AG09319 (cell line): Measurements from ENCODE around the gene TCF4.
A peak's percentile ranks its signal among the peaks of the same experiment; 100 is the strongest.

ENCODE experiments used
- DNase-seq: peaks from one replicate; pipeline ENCODE4 v3.0.0-alpha.2; 2010; ENCODE audit warnings: low read depth; ENCODE audit errors: extremely low read depth
- CTCF ChIP-seq: IDR thresholded peaks from 2 replicates; pipeline ENCODE4 v1.5.1; 2011; ENCODE audit warnings: low read depth, mild to moderate bottlenecking, inconsistent platforms, low read length, moderate library complexity

Gene TCF4

GRCh38 chr18:55268628-55269275 lies 319.2 kb downstream of the TCF4 start:
- no peak for TF ChIP-seq CTCF
- DNase-seq, result no peak

- DNase-seq, result no peak
- TF ChIP-seq CTCF, result no peak
Observed at GRCh38 chr18:55268151-55268601, 319.8 kb downstream of the TCF4 start.

- peak; percentile 48 for DNase-seq
- no peak for TF ChIP-seq CTCF
Observed at GRCh38 chr18:55266981-55267380, 321.0 kb downstream of the TCF4 start.

GRCh38 chr18:55265984-55266383 lies 322.0 kb downstream of the TCF4 start:
- DNase-seq, result no peak
- TF ChIP-seq CTCF, result no peak

- DNase-seq, result no peak
- no peak for TF ChIP-seq CTCF
Observed at GRCh38 chr18:55265130-55265675, 322.8 kb downstream of the TCF4 start.

GRCh38 chr18:55264108-55264507 lies 323.9 kb downstream of the TCF4 start:
- no peak for DNase-seq
- TF ChIP-seq CTCF, result no peak

GRCh38 chr18:55262021-55262560 lies 325.9 kb downstream of the TCF4 start:
- TF ChIP-seq CTCF, result no peak
- DNase-seq, result no peak
